Activated CD8-positive, alpha-beta T cell treated with anti-CD3 and anti-CD28 coated beads for 36 hours (primary cell): Measurements from ENCODE around the gene CRTAC1. TPM values are rescaled to one million over a fixed set of nuclear protein-coding genes. Genes with fewer than 3 reads are reported as not detected.

ENCODE experiments used
- ATAC-seq: fragments of 200-7000 bp; cut with Tn5 transposase; one replicate; pipeline ENCODE4 v1.10.0; 2021; ENCODE audit warnings: mild to moderate bottlenecking, moderate library complexity
- CTCF ChIA-PET: fragments of 350-600 bp; sonication (Branson Sonifier 250); formaldehyde crosslinking; loops from one replicate; lab custom pipeline; 2021; ENCODE audit warnings: antibody characterized with exemption; lab: Charles Lee
- POLR2A ChIA-PET: fragments of 350-600 bp; sonication (Branson Sonifier 250); formaldehyde crosslinking; loops from one replicate; lab custom pipeline; 2021; ENCODE audit warnings: antibody characterized with exemption; lab: Charles Lee
- DNase-seq: peaks from one replicate; pipeline ENCODE4 v3.0.0-alpha.2; 2020
- H3K27ac Mint-ChIP-seq: one replicate; pipeline ENCODE4 v1.8.0; 2021; ENCODE audit warnings: mild to moderate bottlenecking, mixed read lengths
- H3K27me3 Mint-ChIP-seq: one replicate; pipeline ENCODE4 v1.8.0; 2021; ENCODE audit warnings: mixed read lengths
- H3K36me3 Mint-ChIP-seq: one replicate; pipeline ENCODE4 v1.8.0; 2021; ENCODE audit warnings: low read depth, mixed read lengths
- H3K4me1 Mint-ChIP-seq: one replicate; pipeline ENCODE4 v1.8.0; 2021; ENCODE audit warnings: low read depth, mixed read lengths
- H3K4me3 Mint-ChIP-seq: one replicate; pipeline ENCODE4 v1.8.0; 2021; ENCODE audit warnings: mild to moderate bottlenecking, moderate library complexity, mixed read lengths
- H3K9me3 Mint-ChIP-seq: one replicate; pipeline ENCODE4 v1.8.0; 2021; ENCODE audit warnings: mixed read lengths
- intact Hi-C: fragments of 100-400 bp; cut with micrococcal nuclease; formaldehyde crosslinking; loops from one replicate; pipeline ENCODE4 v1.10.0; 2022
- total RNA-seq, 2 experiments: library from RNA; stranded (reverse); gene quantifications; one replicate each; pipeline ENCODE4 v1.2.3, GENCODE V29; 2021
- TF ChIP-seq, protein P1 (sequence below): fragments of 200-600 bp; IDR thresholded peaks from one replicate; pipeline ENCODE4 v1.8.0; 2022; ENCODE audit warnings: antibody characterized with exemption, mild to moderate bottlenecking

The CRTAC1 gene, protein sequence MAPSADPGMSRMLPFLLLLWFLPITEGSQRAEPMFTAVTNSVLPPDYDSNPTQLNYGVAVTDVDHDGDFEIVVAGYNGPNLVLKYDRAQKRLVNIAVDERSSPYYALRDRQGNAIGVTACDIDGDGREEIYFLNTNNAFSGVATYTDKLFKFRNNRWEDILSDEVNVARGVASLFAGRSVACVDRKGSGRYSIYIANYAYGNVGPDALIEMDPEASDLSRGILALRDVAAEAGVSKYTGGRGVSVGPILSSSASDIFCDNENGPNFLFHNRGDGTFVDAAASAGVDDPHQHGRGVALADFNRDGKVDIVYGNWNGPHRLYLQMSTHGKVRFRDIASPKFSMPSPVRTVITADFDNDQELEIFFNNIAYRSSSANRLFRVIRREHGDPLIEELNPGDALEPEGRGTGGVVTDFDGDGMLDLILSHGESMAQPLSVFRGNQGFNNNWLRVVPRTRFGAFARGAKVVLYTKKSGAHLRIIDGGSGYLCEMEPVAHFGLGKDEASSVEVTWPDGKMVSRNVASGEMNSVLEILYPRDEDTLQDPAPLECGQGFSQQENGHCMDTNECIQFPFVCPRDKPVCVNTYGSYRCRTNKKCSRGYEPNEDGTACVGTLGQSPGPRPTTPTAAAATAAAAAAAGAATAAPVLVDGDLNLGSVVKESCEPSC
- not detected for total RNA-seq

DNA sequence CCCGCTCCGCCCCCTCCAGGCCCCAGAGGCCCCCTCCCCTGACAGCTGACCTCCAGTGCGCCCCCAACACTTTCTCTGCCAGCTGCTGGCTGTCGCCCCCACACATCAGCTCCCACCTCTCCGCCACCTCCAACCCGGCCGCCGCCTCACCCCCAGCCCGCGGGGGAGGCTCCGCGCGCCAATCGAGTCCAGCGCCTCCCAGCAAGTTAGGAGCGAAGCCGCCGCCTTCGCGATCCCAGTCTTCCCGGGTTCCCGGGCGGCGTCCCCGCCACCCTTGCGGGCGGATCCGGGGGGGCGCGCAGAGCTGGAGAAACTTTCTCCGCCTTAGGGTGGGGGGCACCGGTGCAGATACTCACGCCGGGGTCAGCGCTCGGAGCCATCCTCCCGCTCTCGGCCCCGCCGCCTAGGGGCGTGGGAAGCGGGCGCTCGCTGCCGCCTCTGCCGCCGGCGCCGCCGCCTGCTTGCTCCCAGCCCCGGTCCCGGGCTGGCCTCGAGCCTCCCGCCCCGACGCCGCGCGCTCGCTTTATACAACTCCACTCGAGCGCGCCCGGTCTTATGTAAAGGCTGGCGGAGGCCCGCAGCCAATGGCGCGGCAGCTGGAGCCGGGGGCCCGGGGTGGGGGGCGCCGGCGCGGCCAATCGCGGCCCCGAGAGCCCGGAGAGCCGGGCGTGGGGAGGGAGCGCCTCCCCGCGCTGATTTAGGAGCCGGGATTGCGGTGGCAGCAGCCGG lies at the start of gene CRTAC1:
CRTAC1 (minus strand) TSS at position 529 of the 729 bp plus-strand sequence; CDS start at position 380, 149 bp downstream.
- Mint-ChIP-seq H3K9me3 (no peaks in the 10 kb centered on the region), H3K36me3 (no peaks in the 10 kb centered on the region), H3K4me3 (no peak within 1 kb of the TSS), H3K4me1 (peaks cover 4% of the 10 kb centered on the region), H3K27ac (no peak within 1 kb of the TSS), H3K27me3 (peaks cover 67% of the 10 kb centered on the region)
- ChIA-PET CTCF (interaction anchor here (1.4 to 5.0 kb wide), 3 partner anchors 13 to 116 kb away, joined by 3 to 68 read pairs (median 9); no protein-coding TSS in a partner anchor), POLR2A (no interaction called here)
- intact Hi-C loops = no loop called here
- DNase-seq = peak; percentile 12
- TF ChIP-seq, protein P1, sequence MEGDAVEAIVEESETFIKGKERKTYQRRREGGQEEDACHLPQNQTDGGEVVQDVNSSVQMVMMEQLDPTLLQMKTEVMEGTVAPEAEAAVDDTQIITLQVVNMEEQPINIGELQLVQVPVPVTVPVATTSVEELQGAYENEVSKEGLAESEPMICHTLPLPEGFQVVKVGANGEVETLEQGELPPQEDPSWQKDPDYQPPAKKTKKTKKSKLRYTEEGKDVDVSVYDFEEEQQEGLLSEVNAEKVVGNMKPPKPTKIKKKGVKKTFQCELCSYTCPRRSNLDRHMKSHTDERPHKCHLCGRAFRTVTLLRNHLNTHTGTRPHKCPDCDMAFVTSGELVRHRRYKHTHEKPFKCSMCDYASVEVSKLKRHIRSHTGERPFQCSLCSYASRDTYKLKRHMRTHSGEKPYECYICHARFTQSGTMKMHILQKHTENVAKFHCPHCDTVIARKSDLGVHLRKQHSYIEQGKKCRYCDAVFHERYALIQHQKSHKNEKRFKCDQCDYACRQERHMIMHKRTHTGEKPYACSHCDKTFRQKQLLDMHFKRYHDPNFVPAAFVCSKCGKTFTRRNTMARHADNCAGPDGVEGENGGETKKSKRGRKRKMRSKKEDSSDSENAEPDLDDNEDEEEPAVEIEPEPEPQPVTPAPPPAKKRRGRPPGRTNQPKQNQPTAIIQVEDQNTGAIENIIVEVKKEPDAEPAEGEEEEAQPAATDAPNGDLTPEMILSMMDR = no peak
- ATAC-seq = peak; percentile 26

DNA sequence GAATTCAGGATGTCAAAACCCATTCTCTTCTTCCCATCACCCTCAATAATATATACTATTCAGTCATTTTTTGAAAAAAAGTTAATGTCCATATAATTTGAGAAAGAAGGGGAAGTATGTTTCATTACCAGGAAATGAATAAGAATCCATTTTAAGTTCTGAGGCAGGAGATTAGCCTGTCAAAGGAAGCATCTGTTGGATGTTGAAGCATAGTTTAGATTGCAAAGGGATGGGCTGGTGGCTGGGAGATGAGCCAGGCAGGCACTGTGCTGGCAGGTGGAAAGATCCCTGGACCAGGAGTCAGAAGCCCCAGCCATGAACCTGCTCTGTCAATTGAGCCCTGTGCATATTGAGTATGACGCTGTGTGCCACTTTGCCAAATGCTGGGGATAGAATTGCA lies 48.4 kb upstream of the CRTAC1 start:
- intact Hi-C loops = no loop called here
- Mint-ChIP-seq H3K4me1 (no peaks in the 10 kb centered on the region), H3K9me3 (no peaks in the 10 kb centered on the region), H3K27me3 (peaks cover 6% of the 10 kb centered on the region), H3K36me3 (no peaks in the 10 kb centered on the region), H3K27ac (no peak overlapping the region), H3K4me3 (no peak overlapping the region)
- DNase-seq (no peak), ATAC-seq (no peak)
- CTCF ChIA-PET = no interaction called here
- TF ChIP-seq, protein P1 = no peak
- POLR2A ChIA-PET = no interaction called here

GRCh38 chr10:98077223-98077622 lies 46.8 kb upstream of the CRTAC1 start:
- ATAC-seq = no peak
- CTCF ChIA-PET = interaction anchor here (0.7 to 1.6 kb wide), 3 partner anchors 11 to 93 kb away, joined by 3 read pairs; no protein-coding TSS in a partner anchor
- TF ChIP-seq, protein P1 = no peak

GRCh38 chr10:98076086-98076485 lies 45.7 kb upstream of the CRTAC1 start:
- no peaks in the 10 kb centered on the region for H3K36me3 Mint-ChIP-seq
- no peak overlapping the region for H3K27ac Mint-ChIP-seq
- H3K4me1 Mint-ChIP-seq = no peaks in the 10 kb centered on the region
- no peak overlapping the region for H3K4me3 Mint-ChIP-seq
- ChIA-PET POLR2A (no interaction called here), CTCF (interaction anchor here (1.6 kb wide), 1 partner anchor 94 kb away, joined by 3 read pairs; no protein-coding TSS in a partner anchor)
- peaks cover 13% of the 10 kb centered on the region for H3K27me3 Mint-ChIP-seq
- no peaks in the 10 kb centered on the region for H3K9me3 Mint-ChIP-seq
- TF ChIP-seq, protein P1 = no peak
- intact Hi-C loops = no loop called here
- no peak for DNase-seq
- ATAC-seq = no peak

More at GRCh38 chr10:98077223-98077622, 46.8 kb upstream of the CRTAC1 start:
- no peak for DNase-seq
- POLR2A ChIA-PET = no interaction called here
- H3K9me3 Mint-ChIP-seq = no peaks in the 10 kb centered on the region
- intact Hi-C loops = no loop called here
- H3K4me3 Mint-ChIP-seq = no peak overlapping the region
- H3K36me3 Mint-ChIP-seq = no peaks in the 10 kb centered on the region
- H3K27me3 Mint-ChIP-seq = peaks cover 13% of the 10 kb centered on the region
- H3K4me1 Mint-ChIP-seq = no peaks in the 10 kb centered on the region
- H3K27ac Mint-ChIP-seq = no peak overlapping the region
